Airway epithelial cell (primary cell): ENCODE results near the gene SCGB1D2. TPM values are rescaled to one million over a fixed set of nuclear protein-coding genes. Genes with fewer than 3 reads are reported as not detected.

Source experiments
- total RNA-seq: library from RNA; depleted of rRNA; stranded (reverse); fragments of >200 nt; gene quantifications from 2 replicates; pipeline ENCODE4 v1.2.3, GENCODE V29; 2015

SCGB1D2 gene
- not detected in 2 replicates for total RNA-seq

GRCh38 chr11:62242021-62242420 is at the start of gene SCGB1D2:
SCGB1D2 (plus strand) TSS chr11:62242239; CDS start chr11:62242308, 69 bp downstream.

GRCh38 chr11:62269654-62270278 is 27.7 kb downstream of the SCGB1D2 start, which contains the start of gene SCGB2A2:
SCGB2A2 (plus strand) TSS chr11:62270158; CDS start chr11:62270217, 59 bp downstream.

Other genes starting within 250 kb of the SCGB1D2 start
- gene INCENP, start 118.2 kb upstream of the SCGB1D2 start, total RNA-seq, result 20.1 and 33.5 TPM in 2 replicates
- gene SCGB1D1, start 52.0 kb upstream of the SCGB1D2 start, total RNA-seq, result not detected in 2 replicates
- not detected in 2 replicates for gene SCGB2A1, start 33.6 kb upstream of the SCGB1D2 start, total RNA-seq
- gene SCGB2A2, start 27.9 kb downstream of the SCGB1D2 start, total RNA-seq, result not detected in 2 replicates
- gene SCGB1D4, start 56.8 kb downstream of the SCGB1D2 start, total RNA-seq, result not detected in 2 replicates
- not detected in 2 replicates for gene ASRGL1, start 95.2 kb downstream of the SCGB1D2 start, total RNA-seq
- not detected in 2 replicates for gene SCGB1A1, start 176.8 kb downstream of the SCGB1D2 start, total RNA-seq